GM12878 (cell line): ENCODE results near the gene EIF4ENIF1.

Experiments used
- BMI1 ChIP-seq: fragments of 450-650 bp; IDR thresholded peaks from 2 replicates; pipeline ENCODE4 v1.6.1; 2016; ENCODE audit warnings: mild to moderate bottlenecking, moderate library complexity, borderline replicate concordance
- CTCF ChIP-seq, 3 experiments: IDR thresholded peaks in 2 of 3; conservative IDR thresholded peaks in 1 of 3; 2 replicates each; pipeline ENCODE4 v1.5.1; 2011; ENCODE audit warnings: low read depth in 3 of 3, low read length in 3 of 3, mild to moderate bottlenecking in 3 of 3, control low read depth in 2 of 3, moderate library complexity in 2 of 3, inconsistent platforms in 1 of 3, mixed read lengths in 1 of 3; ENCODE audit not compliant: control insufficient read depth in 2 of 3, insufficient read depth in 1 of 3; ENCODE audit errors: extremely low read depth in 1 of 3
- EZH2 ChIP-seq: IDR thresholded peaks from 2 replicates; pipeline ENCODE4 v1.6.1; 2012; ENCODE audit warnings: low read depth, mild to moderate bottlenecking, control low read depth, inconsistent platforms, low read length, borderline replicate concordance; ENCODE audit not compliant: control insufficient read depth
- FOXM1 ChIP-seq: IDR thresholded peaks from 2 replicates; pipeline ENCODE4 v1.6.1; 2012; ENCODE audit warnings: low read depth, mild to moderate bottlenecking, inconsistent platforms, low read length, moderate library complexity
- JUNB ChIP-seq: IDR thresholded peaks from 2 replicates; pipeline ENCODE4 v1.6.1; 2016; ENCODE audit warnings: antibody characterized with exemption, mild to moderate bottlenecking
- POLR2A ChIP-seq: IDR thresholded peaks from 2 replicates; pipeline ENCODE4 v1.6.1; 2011; ENCODE audit warnings: low read depth, mild to moderate bottlenecking, low read length
- POLR2AphosphoS5 ChIP-seq: IDR thresholded peaks from 2 replicates; pipeline ENCODE4 v1.6.1; 2011; ENCODE audit warnings: mild to moderate bottlenecking, low read length, inconsistent platforms
- RAD21 ChIP-seq: IDR thresholded peaks from 2 replicates; pipeline ENCODE4 v1.6.1; 2011; ENCODE audit warnings: mild to moderate bottlenecking, low read depth, low read length, moderate library complexity; ENCODE audit not compliant: insufficient read depth
- SRF ChIP-seq, 2 experiments: IDR thresholded peaks; 2 replicates each; pipeline ENCODE4 v1.6.1; 2011; ENCODE audit warnings: low read depth in 2 of 2, low read length in 2 of 2, mild to moderate bottlenecking in 1 of 2, moderate library complexity in 1 of 2
- TCF12 ChIP-seq: IDR thresholded peaks from 2 replicates; pipeline ENCODE4 v1.6.1; 2011; ENCODE audit warnings: low read depth, mild to moderate bottlenecking, low read length
- TCF7 ChIP-seq: IDR thresholded peaks from 2 replicates; pipeline ENCODE4 v1.6.1; 2014; ENCODE audit warnings: antibody characterized with exemption, borderline replicate concordance
- ZBTB11 ChIP-seq: fragments of 450-650 bp; formaldehyde crosslinking; IDR thresholded peaks from 2 replicates; pipeline ENCODE4 v1.5.0; 2022; ENCODE audit warnings: mild to moderate bottlenecking, missing genetic modification characterization

GRCh38 chr22:31436132-31436531, 53.5 kb downstream of the EIF4ENIF1 start:
- no peak for TF ChIP-seq CTCF (IDR thresholded peaks at IDR 0.05 in 2 of 3, conservative IDR thresholded peaks at IDR 0.05 in 1 of 3; ENCODE audit: control insufficient read depth in 2 of 3, extremely low read depth in 1 of 3, insufficient read depth in 1 of 3, low read depth in 3 of 3, low read length in 3 of 3)
- TF ChIP-seq ZBTB11 (CRISPR knock-in tag), result no peak
- TF ChIP-seq POLR2A, result no peak
- no peak for TF ChIP-seq BMI1
- TF ChIP-seq JUNB, result no peak
- no peak for TF ChIP-seq POLR2AphosphoS5
- no peak for TF ChIP-seq EZH2
- TF ChIP-seq RAD21, result no peak
- TF ChIP-seq FOXM1, result no peak
- no peak for TF ChIP-seq SRF (IDR thresholded peaks at IDR 0.05; ENCODE audit: low read depth in 2 of 2, low read length in 2 of 2)
- no peak for TF ChIP-seq TCF7
- no peak for TF ChIP-seq TCF12
